NCI-H1436 (cell line): ENCODE data around the gene CCT8.

Source experiments
- DNase-seq: peaks from one replicate; lab custom pipeline; 2025; lab: John Stamatoyannopoulos, UW

The CCT8 gene

GRCh38 chr21:29073222-29074006 is at the start of gene CCT8:
TSS of gene CCT8 (minus strand) at chr21:29073648. CDS start at chr21:29073590, 58 bp downstream.
- DNase-seq = peak; percentile 97

- DNase-seq = no peak
Measured at GRCh38 chr21:29121759-29122158, 48.3 kb upstream of the CCT8 start.

- no peak for DNase-seq
Measured at GRCh38 chr21:29117372-29117955, 44.0 kb upstream of the CCT8 start.

- DNase-seq = no peak
Measured at GRCh38 chr21:29115899-29116298, 42.5 kb upstream of the CCT8 start.

GRCh38 chr21:29114765-29115500 is 41.5 kb upstream of the CCT8 start:
- DNase-seq = no peak

GRCh38 chr21:29105218-29105617 is 31.8 kb upstream of the CCT8 start:
- no peak for DNase-seq

- no peak for DNase-seq
Measured at GRCh38 chr21:29104239-29104708, 30.8 kb upstream of the CCT8 start.

- DNase-seq = no peak
Measured at GRCh38 chr21:29102791-29103257, 29.4 kb upstream of the CCT8 start.

- no peak for DNase-seq
Measured at GRCh38 chr21:29098156-29098555, 24.7 kb upstream of the CCT8 start.

GRCh38 chr21:29096218-29097015 is 23.0 kb upstream of the CCT8 start:
- no peak for DNase-seq

- DNase-seq = no peak
Measured at GRCh38 chr21:29092102-29092959, 18.9 kb upstream of the CCT8 start.

GRCh38 chr21:29091033-29091432 is 17.6 kb upstream of the CCT8 start:
- DNase-seq = no peak

GRCh38 chr21:29085106-29085752 is 11.8 kb upstream of the CCT8 start:
- DNase-seq = no peak

GRCh38 chr21:29084372-29084771 is 10.9 kb upstream of the CCT8 start:
- DNase-seq = no peak

- no peak for DNase-seq
Measured at GRCh38 chr21:29083306-29083705, 9.9 kb upstream of the CCT8 start.

GRCh38 chr21:29082046-29082815 is 8.8 kb upstream of the CCT8 start:
- DNase-seq = no peak

- DNase-seq = no peak
Measured at GRCh38 chr21:29080454-29080941, 7.0 kb upstream of the CCT8 start.

GRCh38 chr21:29078869-29079767 is 5.7 kb upstream of the CCT8 start:
- no peak for DNase-seq
